Germinal center (tissue), 1 donor: ENCODE results near the gene ATG4A.

Experiments
- DNase-seq: peaks from one replicate; pipeline ENCODE4 v3.0.0; 2012; ENCODE audit warnings: mixed read lengths, low spot score

The ATG4A gene

GRCh38 chrX:108169768-108170167 is 78.2 kb downstream of the ATG4A start:
- DNase-seq, result no peak

- no peak for DNase-seq
Observed at GRCh38 chrX:108171671-108172070, 80.1 kb downstream of the ATG4A start.

GRCh38 chrX:108173874-108174273 is 82.3 kb downstream of the ATG4A start:
- DNase-seq, result no peak

GRCh38 chrX:108177351-108178142 is 86.0 kb downstream of the ATG4A start:
- no peak for DNase-seq

- no peak for DNase-seq
Observed at GRCh38 chrX:108178143-108178498, 86.5 kb downstream of the ATG4A start.

GRCh38 chrX:108186811-108187210 is 95.2 kb downstream of the ATG4A start:
- DNase-seq, result no peak

GRCh38 chrX:108198420-108198819 is 106.8 kb downstream of the ATG4A start:
- no peak for DNase-seq

- DNase-seq, result no peak
Observed at GRCh38 chrX:108199041-108199440, 107.5 kb downstream of the ATG4A start.

- no peak for DNase-seq
Observed at GRCh38 chrX:108199691-108200090, 108.1 kb downstream of the ATG4A start.

GRCh38 chrX:108203540-108203939 is 112.0 kb downstream of the ATG4A start:
- DNase-seq, result no peak
